ENCODE results near the gene UPP2. TPM values are rescaled to one million over a fixed set of nuclear protein-coding genes. Genes with fewer than 3 reads are reported as not detected.
A peak's percentile ranks its signal among the peaks of the same experiment; 100 is the strongest.

The UPP2 gene
- total and polyA plus RNA-seq, 2 of the 13 experiments (the other 11 are each of a cell fraction or from before 2014, with no cell fraction given) = 0.07 to 0.28 TPM

- TF ChIP-seq TEAD3 (CRISPR knock-in tag; optimal IDR thresholded peaks at IDR 0.05; ENCODE audit: borderline replicate concordance) = peak; percentile 52
- TF ChIP-seq ZMYM4 (CRISPR knock-in tag; IDR thresholded peaks at IDR 0.05) = peak; percentile 63
- peak; percentile 56; the same call in 1 of the 2 replicates for TF ChIP-seq GFI1 (CRISPR knock-in tag; IDR thresholded peaks at IDR 0.05; ENCODE audit: borderline replicate concordance)
- TF ChIP-seq THRA (CRISPR knock-in tag; IDR thresholded peaks at IDR 0.05; ENCODE audit: borderline replicate concordance) = no peak
- TF ChIP-seq NKX3-1 (CRISPR knock-in tag; IDR thresholded peaks at IDR 0.05) = no peak
- TF ChIP-seq ZBTB34 (CRISPR knock-in tag; IDR thresholded peaks at IDR 0.05) = peak; percentile 56; the same call in 1 of the 2 replicates
- TF ChIP-seq CBFB (CRISPR knock-in tag; IDR thresholded peaks at IDR 0.05) = no peak
- TF ChIP-seq ZNF280D (CRISPR knock-in tag; IDR thresholded peaks at IDR 0.05) = 0 out of 2 replicates have a peak, but pooled peaks have one; percentile 68
- TF ChIP-seq KDM6A (CRISPR knock-in tag; IDR thresholded peaks at IDR 0.05; ENCODE audit: low read depth) = 0 out of 2 replicates have a peak, but pooled peaks have one; percentile 37
- TF ChIP-seq ZMAT3 (CRISPR knock-in tag; conservative IDR thresholded peaks at IDR 0.05) = 0 out of 2 replicates have a peak, but pooled peaks have one; percentile 43
- peak; percentile 52; the same call in 1 of the 2 replicates for TF ChIP-seq POGZ (CRISPR knock-in tag; IDR thresholded peaks at IDR 0.05)
- no peak for TF ChIP-seq SRSF9 (IDR thresholded peaks at IDR 0.05; ENCODE audit: borderline replicate concordance, insufficient read depth, low read depth, low read length, poor library complexity, severe bottlenecking)
- TF ChIP-seq FOXJ3 (CRISPR knock-in tag; IDR thresholded peaks at IDR 0.05; ENCODE audit: borderline replicate concordance) = peak; percentile 71; the same call in 1 of the 2 replicates
- 0 out of 2 replicates have a peak, but pooled peaks have one; percentile 7 for TF ChIP-seq FOSL2 (CRISPR knock-in tag; IDR thresholded peaks at IDR 0.05)
- TF ChIP-seq HMG20A (CRISPR knock-in tag; IDR thresholded peaks at IDR 0.05; ENCODE audit: borderline replicate concordance) = peak; percentile 38; the same call in 1 of the 2 replicates
- peak; percentile 55; the same call in 1 of the 2 replicates for TF ChIP-seq ZKSCAN8 (CRISPR knock-in tag; IDR thresholded peaks at IDR 0.05; ENCODE audit: borderline replicate concordance)
- peak; percentile 36; the same call in 1 of the 2 replicates for TF ChIP-seq IKZF5 (CRISPR knock-in tag; IDR thresholded peaks at IDR 0.05)
- no peak for TF ChIP-seq ZUFSP (CRISPR knock-in tag; IDR thresholded peaks at IDR 0.05; ENCODE audit: borderline replicate concordance)
- TF ChIP-seq SOX6 (IDR thresholded peaks at IDR 0.05) = no peak
- TF ChIP-seq SOX6 (CRISPR knock-in tag; IDR thresholded peaks at IDR 0.05) = peak; percentile 67; the same call in 1 of the 2 replicates
- no peak for TF ChIP-seq KLF15 (CRISPR knock-in tag; IDR thresholded peaks at IDR 0.05; ENCODE audit: borderline replicate concordance)
Measured at GRCh38 chr2:158101384-158101926, at the start of gene UPP2 (continued).
